HG03575 (cell line): Measurements from ENCODE around the gene MET.

Source experiments
- ATAC-seq: cut with Tn5 transposase; IDR thresholded peaks from one replicate; pipeline ENCODE4 v1.9.1; 2021; ENCODE audit not compliant: unreplicated experiment, insufficient number of reproducible peaks, low FRiP score; ENCODE audit errors: extremely low read depth

MET gene

GRCh38 chr7:116692401-116693308, 20.7 kb downstream of the MET start:
- ATAC-seq, result no peak

DNA sequence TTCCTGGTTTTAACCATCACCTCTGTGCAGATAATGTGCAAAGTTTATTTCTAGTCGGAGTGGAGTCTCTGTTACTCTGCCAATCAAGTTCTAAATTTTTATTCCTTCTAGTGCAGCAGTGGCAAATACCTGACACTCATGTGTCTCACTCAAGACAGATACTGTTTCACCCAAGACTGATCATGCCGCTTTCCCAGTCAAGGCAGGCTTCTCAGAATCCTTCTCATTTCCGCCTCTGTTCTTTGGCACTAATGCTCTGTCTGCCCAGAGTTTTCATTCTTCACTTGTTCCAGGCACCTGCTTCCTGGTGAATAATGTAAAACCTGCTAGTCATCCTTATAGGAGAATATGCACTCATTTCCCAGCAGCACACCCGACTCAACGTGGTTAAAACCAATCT, 24.7 kb downstream of the MET start:
- no peak for ATAC-seq

DNA sequence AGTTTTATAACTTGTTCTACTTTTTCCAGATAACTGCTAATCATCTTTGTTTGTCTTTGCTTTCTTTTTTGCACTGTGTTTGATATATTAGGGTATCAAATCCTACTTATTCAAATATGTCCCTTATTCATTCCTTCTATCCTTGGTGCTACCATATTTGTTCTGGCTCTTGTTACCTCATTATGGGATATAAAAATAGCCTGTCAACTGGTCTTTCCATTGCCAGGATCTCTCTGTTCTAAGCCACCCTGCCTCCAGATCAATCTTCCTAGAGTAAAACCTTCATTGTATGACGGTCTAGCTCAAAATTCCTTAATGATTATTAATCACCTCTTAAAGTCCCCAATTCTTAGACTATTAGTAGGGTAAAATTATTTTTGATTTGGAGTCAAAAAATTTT, 25.2 kb downstream of the MET start:
- ATAC-seq, result no peak

GRCh38 chr7:116697761-116698160, 25.8 kb downstream of the MET start:
- no peak for ATAC-seq

DNA sequence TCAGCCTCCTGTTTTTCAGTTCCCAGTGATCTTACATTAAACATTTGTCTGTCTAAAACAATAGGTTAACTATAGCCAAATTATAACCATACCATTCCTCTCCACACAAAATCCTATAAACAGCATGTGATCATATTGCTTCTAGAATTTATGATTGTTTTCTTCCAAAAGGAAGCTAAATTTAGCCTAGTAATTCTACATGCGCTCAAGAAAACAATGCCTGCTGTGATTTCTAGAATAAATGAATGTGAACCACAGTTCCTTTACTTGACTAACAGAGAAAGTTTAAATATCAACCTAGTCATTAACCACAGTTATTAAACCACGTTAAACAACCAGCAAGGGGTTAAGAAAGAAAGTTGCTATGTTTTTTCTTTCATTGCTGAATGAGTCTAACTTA, 26.4 kb downstream of the MET start:
- ATAC-seq, result no peak

- ATAC-seq, result no peak
These were observed 27.1 kb downstream of the MET start for GRCh38 chr7:116698930-116699721.

DNA sequence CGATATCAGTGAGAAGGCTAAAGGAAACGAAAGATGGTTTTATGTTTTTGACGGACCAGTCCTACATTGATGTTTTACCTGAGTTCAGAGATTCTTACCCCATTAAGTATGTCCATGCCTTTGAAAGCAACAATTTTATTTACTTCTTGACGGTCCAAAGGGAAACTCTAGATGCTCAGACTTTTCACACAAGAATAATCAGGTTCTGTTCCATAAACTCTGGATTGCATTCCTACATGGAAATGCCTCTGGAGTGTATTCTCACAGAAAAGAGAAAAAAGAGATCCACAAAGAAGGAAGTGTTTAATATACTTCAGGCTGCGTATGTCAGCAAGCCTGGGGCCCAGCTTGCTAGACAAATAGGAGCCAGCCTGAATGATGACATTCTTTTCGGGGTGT, 27.7 kb downstream of the MET start:
- ATAC-seq, result no peak

DNA sequence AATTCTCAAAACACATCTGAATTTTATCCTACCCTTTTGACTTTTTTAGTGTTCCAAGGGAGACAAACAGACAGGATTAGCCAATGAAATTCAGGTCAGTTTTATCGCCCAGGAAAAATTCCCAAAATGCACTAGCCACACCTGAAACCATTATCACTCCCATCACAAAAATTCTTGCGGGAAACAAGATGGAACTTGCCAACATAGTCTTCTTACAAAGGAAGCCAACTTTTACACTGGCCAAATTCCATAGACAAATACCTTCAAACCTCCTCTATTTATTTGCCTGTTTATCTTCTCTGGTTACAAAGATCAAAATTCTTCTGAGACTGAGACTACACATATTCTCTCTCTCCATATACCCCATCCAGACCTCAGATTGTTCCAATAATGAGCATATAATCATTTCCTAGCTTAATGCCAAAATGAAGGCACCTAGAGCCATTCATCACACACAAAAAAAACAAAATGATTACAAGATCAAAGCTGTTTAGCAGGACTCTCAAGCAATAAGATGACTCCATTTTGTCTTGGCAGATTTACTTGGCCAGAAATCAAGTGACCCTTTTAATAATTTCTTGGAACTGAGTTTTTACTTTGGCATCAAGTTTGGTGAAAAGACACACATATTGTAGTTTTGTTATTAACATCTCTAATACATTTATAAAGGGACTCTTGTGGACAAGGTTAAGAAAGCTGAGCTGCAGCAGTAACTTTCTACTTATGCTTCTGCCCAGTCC, 30.2 kb downstream of the MET start:
- no peak for ATAC-seq

DNA sequence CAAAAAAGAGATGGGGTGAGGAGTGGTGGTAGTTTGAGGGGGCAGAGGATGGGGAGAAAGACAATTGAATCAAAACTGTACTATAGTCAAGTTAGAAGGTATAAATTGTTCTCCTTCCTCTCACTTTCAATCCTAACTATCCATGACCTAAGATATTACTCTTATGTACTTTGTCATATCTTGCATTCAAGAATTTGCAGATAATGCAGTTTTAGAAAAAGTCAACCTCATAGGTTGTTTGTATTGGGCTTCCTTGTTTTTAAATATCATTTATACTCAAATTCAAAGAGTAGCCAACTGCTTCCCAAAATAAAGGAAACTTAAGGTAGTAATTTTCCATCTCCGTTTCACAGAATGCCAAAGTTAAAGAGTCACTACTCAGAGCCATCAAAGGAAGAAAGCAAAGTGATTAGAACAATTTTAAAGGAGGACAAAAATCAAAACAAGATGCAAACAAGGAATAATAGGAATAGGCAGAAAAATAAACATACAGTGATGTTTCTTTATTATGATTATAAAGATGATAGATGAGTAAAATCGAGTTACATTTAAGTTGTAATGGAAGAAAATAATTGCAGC, 32.7 kb downstream of the MET start:
- no peak for ATAC-seq

DNA sequence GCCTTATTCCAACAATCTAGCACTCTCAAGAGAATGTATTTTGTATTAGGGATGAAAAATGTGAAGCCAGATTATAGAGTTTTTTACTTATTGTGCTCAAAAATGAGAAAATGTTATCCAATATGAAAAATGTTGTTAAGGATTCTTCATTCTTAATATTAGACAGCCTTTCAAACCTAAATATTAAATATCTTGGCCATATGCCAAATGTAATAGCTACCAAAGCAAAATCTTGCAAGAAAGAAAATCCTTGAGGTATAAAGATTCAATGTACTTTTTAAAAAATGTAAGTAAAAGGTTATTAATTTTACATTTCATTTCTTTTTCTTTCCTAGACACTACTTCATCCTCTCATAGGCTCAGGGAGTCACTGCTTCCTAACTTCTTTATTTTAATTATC, 33.4 kb downstream of the MET start:
- no peak for ATAC-seq

GRCh38 chr7:116706668-116707126, 34.7 kb downstream of the MET start:
- no peak for ATAC-seq

DNA sequence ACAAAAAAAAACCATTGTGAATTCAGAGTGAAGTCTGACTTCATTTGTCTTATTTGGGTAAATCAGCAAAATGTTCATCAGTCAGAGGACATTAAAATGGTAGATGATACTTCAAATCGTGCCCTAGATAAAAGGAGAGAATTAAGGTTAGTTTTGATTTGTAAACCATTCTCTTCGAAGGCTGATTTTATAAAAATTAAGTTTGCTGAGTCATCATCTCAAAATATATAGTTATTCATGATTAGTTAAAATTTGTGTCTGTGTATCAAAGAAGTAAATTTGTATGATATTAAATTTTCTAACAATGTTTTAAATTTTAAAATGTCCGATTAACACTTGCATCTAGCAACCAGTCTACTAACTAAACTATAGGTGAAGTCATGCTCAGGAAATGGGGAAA, 35.3 kb downstream of the MET start:
- no peak for ATAC-seq

DNA sequence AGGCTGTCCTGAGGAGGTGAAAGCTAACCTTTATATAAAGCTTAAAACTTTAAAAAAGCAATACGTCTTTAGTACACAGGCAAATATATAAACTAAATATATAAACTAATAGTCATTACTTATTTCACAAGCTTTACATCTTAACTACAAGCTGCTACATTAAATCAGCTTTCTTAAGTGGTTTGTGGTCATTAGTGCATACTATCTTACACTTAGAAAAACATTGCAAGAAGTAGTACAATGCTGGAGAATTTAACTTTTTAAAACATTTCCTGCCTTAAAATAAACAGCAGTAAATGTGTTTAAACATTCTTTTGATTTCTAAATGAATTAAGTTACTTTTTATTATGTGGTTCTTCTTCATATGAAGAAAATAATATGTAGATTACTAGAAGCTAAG, 36.3 kb downstream of the MET start:
- no peak for ATAC-seq

DNA sequence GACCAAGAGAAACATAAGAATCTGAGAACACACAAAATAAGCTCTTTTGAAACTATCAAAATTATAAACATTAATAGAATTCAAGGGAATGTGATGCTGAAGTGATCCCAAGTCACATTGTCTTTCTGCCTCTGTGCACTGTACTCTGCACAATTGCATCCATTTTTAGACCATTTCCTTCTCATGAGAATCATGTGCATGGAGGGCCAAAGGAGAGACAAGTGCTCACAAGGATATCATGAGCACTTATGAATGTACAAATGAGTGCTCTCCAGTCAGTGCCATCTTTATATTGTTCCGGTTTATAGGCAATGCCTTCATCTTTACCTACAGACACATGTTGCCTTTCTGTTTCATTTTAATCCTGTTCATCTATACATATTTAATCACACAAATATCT, 36.9 kb downstream of the MET start:
- no peak for ATAC-seq

- ATAC-seq, result no peak
These were observed 37.3 kb downstream of the MET start for GRCh38 chr7:116709336-116709735.

GRCh38 chr7:116710764-116711452, 38.9 kb downstream of the MET start:
- ATAC-seq, result no peak

DNA sequence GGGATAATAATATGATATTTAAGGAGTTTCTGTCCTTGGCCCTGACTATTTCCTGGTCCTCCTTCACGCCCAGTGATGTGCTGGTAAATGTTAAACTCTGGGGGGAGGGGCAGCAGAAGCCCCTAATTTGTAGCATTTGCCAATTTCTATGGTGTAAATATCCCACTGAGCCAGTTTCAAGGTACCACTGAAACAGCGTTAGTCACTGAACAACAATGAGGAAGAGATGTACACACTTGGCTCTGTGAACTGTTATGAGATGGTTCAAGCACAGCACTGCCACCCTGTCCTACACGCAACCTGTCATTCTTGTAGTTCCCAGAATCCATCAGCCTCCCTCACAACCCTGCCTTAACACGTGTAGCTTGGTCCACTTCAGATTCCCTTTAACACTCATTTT, 39.8 kb downstream of the MET start:
- ATAC-seq, result no peak

DNA sequence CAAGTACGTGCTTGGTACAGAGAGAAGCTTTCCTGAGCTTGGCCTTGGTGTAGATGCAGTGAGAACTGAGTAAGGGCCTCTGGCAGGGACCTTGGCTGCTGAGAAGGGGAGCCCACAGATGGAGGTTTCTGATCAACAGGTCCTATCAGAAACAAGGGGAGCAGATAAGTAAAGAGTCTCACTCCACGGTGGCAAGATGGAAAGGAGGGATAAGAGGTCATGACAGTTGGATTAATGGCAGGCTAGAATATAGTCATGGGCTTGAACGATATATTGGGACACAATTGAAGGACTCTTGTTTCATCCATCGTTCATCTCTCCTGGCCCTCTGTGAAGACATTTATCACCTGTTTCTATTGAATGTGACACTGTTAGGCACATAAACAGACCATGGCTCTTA, 41.5 kb downstream of the MET start:
- no peak for ATAC-seq

DNA sequence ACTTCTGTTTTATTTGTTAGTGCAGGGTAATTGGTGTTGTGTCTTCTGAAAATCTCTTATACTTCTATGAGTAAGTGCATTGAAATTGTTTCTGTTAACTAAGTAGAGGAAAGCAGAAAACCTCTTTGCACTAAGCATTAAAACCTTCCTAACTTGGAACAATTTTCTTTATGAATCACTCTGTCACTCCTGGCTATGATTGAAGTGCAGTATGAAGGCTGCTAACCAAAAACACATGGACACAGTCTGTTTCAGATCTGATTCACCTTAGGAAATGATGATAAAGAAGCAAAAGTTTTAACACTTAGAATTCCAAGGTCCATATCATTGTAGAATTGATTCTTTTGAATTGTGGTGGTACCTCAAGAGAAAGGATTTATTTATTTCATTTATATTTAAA, 41.9 kb downstream of the MET start:
- no peak for ATAC-seq
